GM12874 (cell line): Measurements from ENCODE around the gene GTPBP10.
A peak's percentile ranks its signal among the peaks of the same experiment; 100 is the strongest.

ENCODE experiments used
- TF ChIP-seq, protein P1 (sequence below): IDR thresholded peaks from 2 replicates; pipeline ENCODE4 v1.5.1; 2011; ENCODE audit warnings: low read depth, mild to moderate bottlenecking, control low read depth, low read length, moderate library complexity; ENCODE audit not compliant: insufficient read depth

The GTPBP10 gene

DNA sequence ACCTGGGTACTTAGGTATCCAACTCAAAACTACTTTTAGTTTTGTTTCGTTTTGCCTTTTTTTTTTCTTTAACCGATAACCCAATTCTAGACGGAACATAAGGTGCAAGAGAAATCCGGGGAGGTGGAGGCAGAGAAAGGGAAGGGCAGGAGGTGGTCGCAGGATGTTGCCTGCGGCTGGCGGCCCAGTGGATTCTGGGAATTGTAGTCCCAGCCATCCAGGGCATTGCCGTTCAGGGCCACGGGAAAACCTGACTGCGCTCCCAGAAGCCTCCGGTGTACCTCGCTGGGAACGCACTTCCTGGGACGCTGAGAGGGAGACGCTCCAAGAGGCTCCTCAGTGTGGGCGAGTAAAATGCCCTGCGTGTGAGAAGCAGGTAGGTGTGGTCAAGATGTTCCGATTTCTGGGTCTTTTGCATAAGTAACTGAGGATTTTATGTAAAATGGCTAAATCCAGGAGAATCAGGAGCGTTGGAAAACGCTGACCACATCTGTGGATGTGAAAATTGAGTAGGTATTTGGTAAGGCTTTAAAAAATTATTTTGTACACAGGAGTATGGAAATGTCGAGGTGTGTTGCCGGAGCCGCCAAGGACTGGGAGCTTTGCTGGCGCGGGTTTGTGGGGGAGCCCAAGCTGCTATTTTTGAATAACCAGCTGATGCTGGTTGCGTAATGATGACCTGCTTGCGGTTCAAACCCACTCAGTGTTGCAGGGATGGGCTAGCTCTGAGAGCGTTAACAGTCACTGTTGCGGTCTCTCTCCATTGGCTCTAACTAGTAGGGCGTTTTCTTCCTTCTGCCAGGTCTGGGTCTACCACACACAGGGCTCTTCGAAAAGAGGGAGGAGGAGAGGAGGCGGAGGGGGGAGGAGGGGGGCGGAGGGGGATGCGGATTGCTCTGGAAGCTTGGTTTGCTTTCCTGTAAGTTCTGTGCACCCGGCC is 56.9 kb downstream of the GTPBP10 start, which contains the start of gene CLDN12:
CLDN12 (plus strand) TSS at position 288 of the 940 bp plus-strand sequence. CDS start 9,216 bp downstream, outside the sequence.
- TF ChIP-seq, protein P1, sequence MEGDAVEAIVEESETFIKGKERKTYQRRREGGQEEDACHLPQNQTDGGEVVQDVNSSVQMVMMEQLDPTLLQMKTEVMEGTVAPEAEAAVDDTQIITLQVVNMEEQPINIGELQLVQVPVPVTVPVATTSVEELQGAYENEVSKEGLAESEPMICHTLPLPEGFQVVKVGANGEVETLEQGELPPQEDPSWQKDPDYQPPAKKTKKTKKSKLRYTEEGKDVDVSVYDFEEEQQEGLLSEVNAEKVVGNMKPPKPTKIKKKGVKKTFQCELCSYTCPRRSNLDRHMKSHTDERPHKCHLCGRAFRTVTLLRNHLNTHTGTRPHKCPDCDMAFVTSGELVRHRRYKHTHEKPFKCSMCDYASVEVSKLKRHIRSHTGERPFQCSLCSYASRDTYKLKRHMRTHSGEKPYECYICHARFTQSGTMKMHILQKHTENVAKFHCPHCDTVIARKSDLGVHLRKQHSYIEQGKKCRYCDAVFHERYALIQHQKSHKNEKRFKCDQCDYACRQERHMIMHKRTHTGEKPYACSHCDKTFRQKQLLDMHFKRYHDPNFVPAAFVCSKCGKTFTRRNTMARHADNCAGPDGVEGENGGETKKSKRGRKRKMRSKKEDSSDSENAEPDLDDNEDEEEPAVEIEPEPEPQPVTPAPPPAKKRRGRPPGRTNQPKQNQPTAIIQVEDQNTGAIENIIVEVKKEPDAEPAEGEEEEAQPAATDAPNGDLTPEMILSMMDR: no peak

DNA sequence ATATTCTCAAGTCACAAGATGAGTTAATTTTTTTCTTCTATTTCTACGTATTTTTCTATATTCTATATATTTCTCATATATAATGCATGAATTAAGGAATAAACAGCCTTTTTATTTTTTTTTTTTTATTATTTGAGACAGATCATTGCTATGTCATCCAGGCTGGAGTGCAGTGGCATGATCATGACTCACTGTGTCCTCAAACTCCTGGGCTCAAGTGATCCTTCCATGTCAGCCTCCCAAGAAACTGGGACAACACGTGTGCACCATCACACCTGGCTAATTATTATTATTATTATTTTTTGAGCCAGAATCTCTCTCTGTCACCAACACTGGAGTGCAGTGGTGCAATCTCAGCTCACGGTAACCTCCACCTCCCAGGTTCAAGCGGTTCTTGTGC is 58.3 kb downstream of the GTPBP10 start:
- TF ChIP-seq, protein P1: no peak

DNA sequence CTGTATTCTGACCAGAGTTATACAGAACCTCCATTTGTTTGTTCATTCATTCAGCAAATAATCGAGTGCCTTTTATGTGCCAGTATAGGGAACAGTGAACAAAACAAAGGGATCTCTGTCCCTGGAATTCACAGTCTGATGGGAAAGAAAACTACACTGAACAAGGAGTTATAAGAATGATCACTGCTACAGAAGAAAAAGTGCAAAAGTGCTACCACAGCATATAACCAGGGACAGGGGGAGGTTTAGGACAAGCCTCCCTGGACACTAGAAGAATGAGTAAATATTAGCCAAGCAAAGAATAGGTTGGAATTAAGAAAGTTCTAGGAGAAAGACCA is 60.9 kb downstream of the GTPBP10 start:
- TF ChIP-seq, protein P1: no peak

DNA sequence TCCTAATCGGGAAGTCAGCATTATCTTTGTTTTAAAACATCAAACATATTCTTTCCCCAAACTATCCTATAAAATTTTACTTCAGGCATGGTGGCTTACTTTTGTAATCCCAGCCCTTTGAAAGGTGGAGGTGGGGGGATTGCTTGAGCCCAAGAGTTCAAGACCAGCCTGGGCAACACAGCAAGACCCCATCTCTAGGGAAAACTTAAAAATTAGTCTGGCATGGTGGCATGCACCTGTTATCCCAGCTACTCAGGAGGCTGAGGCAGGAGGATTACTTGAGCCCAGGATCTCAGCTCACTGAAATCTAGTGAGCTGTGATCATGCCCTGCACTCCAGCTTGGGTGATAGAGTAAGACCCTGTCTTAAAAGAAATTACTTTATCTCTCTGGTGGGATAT is 61.6 kb downstream of the GTPBP10 start:
- TF ChIP-seq, protein P1: no peak

DNA sequence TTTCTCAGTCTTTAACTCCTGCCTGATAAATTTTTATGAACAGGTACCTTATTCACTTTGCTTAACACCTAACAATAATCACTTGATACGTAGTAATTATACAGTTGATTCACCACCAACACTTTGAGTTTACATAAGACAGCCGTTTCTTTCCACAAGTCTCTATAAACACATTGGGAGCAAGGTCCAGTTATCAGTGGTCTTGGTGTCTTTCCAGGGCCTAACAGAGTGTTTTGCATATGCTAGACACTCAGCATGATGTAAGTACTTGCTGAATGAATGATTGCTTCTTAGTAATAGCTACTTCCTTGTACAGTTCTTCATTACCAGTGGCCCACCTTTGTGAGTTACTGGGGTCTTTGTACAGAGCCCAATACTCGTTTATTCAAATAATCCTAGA is 63.2 kb downstream of the GTPBP10 start:
- TF ChIP-seq, protein P1: no peak

DNA sequence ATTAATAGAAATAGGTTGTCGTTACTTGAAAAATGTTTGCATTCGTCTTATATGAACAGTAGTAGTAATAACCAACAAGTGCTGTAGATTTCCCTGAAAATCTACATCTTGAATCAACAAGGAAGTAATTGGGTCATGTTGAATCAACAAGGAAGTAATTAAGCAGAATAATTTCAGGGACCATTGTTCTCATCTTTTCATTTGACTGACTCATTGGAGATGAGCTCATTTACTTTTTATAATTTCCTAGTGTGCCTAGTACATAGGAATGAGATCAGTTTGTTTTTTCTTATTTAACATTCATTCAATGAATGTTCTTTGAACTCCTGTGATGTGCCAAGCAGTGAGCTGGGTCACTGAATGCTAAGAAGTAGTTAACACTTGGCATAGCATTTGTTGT is 65.0 kb downstream of the GTPBP10 start:
- TF ChIP-seq, protein P1: no peak

DNA sequence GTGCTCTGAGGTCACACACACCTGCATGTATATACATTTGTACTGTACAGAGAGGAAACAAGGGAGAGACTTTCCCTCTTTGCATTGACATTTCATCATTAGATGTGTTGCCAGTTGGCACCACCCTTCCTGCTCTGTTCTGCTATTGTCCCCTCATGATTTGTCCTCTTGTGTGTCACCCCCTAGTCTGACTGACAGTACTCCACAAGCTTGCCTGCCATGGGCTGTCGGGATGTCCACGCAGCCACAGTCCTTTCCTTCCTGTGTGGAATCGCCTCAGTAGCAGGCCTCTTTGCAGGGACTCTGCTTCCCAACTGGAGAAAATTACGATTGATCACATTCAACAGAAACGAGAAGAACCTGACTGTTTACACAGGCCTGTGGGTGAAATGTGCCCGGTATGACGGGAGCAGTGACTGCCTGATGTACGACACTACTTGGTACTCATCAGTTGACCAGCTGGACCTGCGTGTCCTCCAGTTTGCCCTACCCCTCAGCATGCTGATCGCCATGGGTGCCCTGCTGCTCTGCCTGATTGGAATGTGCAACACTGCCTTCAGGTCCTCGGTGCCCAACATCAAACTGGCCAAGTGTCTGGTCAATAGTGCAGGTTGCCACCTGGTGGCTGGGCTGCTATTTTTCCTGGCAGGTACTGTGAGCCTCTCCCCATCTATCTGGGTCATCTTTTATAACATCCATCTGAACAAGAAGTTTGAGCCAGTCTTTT is 66.1 kb downstream of the GTPBP10 start:
- TF ChIP-seq, protein P1: peak; percentile 42; the same call in 1 of the 2 replicates
